SK-N-SH (cell line): ENCODE results near the gene PITPNM3. TPM values are rescaled to one million over a fixed set of nuclear protein-coding genes. Genes with fewer than 3 reads are reported as not detected.

Source experiments
- CTCF ChIA-PET: fragments of 300-600, 350-600 bp; formaldehyde crosslinking; extraction: SDS; loops from one replicate; lab custom pipeline; 2021; lab: Yijun Ruan, JAX
- POLR2A ChIA-PET: fragments of 350-600 bp; sonication (Branson Sonifier 250); formaldehyde crosslinking; extraction: SDS; loops from one replicate; lab custom pipeline; 2020; ENCODE audit warnings: antibody characterized with exemption, inconsistent platforms; lab: Yijun Ruan, JAX
- DNase-seq: peaks from one replicate; pipeline ENCODE4 v3.0.0; 2012
- H2AFZ ChIP-seq: fragments of 200-600 bp; sonication (generic); 2 replicates; pipeline ENCODE4 v1.8.1; 2016; ENCODE audit warnings: antibody characterized with exemption, mild to moderate bottlenecking, low read depth
- H3F3A ChIP-seq: fragments of 200-600 bp; sonication (generic); replicated peaks from 2 replicates; pipeline ENCODE3; 2016; ENCODE audit warnings: antibody characterized with exemption, mild to moderate bottlenecking; ENCODE audit not compliant: insufficient read depth
- H3K27ac ChIP-seq, 2 experiments: fragments of 200-500 bp in 1 of 2; fragments of 200-600 bp in 1 of 2; sonication (Bioruptor generic) in 1 of 2; sonication (generic), shearing (Covaris generic) in 1 of 2; 2 replicates each; pipeline versions ENCODE4 v1.5.1 to v1.6.1; 2014 to 2016; ENCODE audit warnings: low read depth in 2 of 2, inconsistent platforms in 1 of 2, low read length in 1 of 2, mild to moderate bottlenecking in 1 of 2, mixed read lengths in 1 of 2
- H3K27me3 ChIP-seq: fragments of 200-600 bp; sonication (generic), shearing (Covaris generic); 2 replicates; pipeline ENCODE4 v1.6.1; 2016; ENCODE audit warnings: mixed run types; ENCODE audit not compliant: insufficient read depth
- H3K36me3 ChIP-seq, 2 experiments: fragments of 200-500 bp in 1 of 2; fragments of 200-600 bp in 1 of 2; sonication (Bioruptor generic) in 1 of 2; sonication (generic) in 1 of 2; replicated peaks in 1 of 2; 2 replicates each; pipeline versions ENCODE3 to v1.5.1; 2014 to 2016; ENCODE audit warnings: low read length in 1 of 2, mild to moderate bottlenecking in 1 of 2; ENCODE audit not compliant: insufficient read depth in 2 of 2, control insufficient read depth in 1 of 2
- H3K4me1 ChIP-seq, 2 experiments: fragments of 200-500 bp in 1 of 2; fragments of 200-600 bp in 1 of 2; sonication (Bioruptor generic) in 1 of 2; sonication (generic), shearing (Covaris generic) in 1 of 2; 2 replicates each; pipeline versions ENCODE4 v1.5.1 to v1.6.1; 2014 to 2016; ENCODE audit warnings: low read depth in 1 of 2, low read length in 1 of 2, mixed run types in 1 of 2; ENCODE audit not compliant: insufficient read depth in 2 of 2, control insufficient read depth in 1 of 2
- H3K4me2 ChIP-seq: fragments of 200-600 bp; sonication (generic), shearing (Covaris generic); 2 replicates; pipeline ENCODE4 v1.6.1; 2017; ENCODE audit warnings: mixed run types
- H3K4me3 ChIP-seq, 2 experiments: fragments of 200-500 bp in 1 of 2; fragments of 200-600 bp in 1 of 2; sonication (Bioruptor generic) in 1 of 2; sonication (generic), shearing (Covaris generic) in 1 of 2; 2 replicates each; pipeline versions ENCODE4 v1.5.1 to v1.8.1; 2014 to 2016; ENCODE audit warnings: low read depth in 2 of 2, inconsistent platforms in 1 of 2, low read length in 1 of 2, mild to moderate bottlenecking in 1 of 2, mixed read lengths in 1 of 2, moderate library complexity in 1 of 2
- H3K79me2 ChIP-seq: fragments of 200-600 bp; sonication (generic); 2 replicates; pipeline ENCODE4 v1.8.1; 2017; ENCODE audit warnings: mild to moderate bottlenecking; ENCODE audit not compliant: insufficient read depth
- H3K9ac ChIP-seq: fragments of 200-600 bp; sonication (generic); 2 replicates; pipeline ENCODE4 v1.6.1; 2017; ENCODE audit warnings: mixed run types
- H3K9me2 ChIP-seq: fragments of 200-600 bp; sonication (generic); 2 replicates; pipeline ENCODE4 v1.6.1; 2017; ENCODE audit warnings: mixed run types
- H3K9me3 ChIP-seq: fragments of 200-600 bp; sonication (generic); 2 replicates; pipeline ENCODE4 v1.6.1; 2017; ENCODE audit warnings: mixed run types, mild to moderate bottlenecking, moderate library complexity
- H4K20me1 ChIP-seq: fragments of 200-600 bp; sonication (generic); 2 replicates; pipeline ENCODE4 v1.6.1; 2017; ENCODE audit warnings: mild to moderate bottlenecking, mixed run types; ENCODE audit not compliant: insufficient read depth
- CHD2 ChIP-seq: fragments of 150-350 bp; IDR thresholded peaks from 2 replicates; pipeline ENCODE4 v1.6.1; 2018; ENCODE audit warnings: low read length; ENCODE audit not compliant: partially characterized antibody
- ELF1 ChIP-seq: IDR thresholded peaks from 2 replicates; pipeline ENCODE4 v1.4.0; 2012
- NFIC ChIP-seq: IDR thresholded peaks from 2 replicates; pipeline ENCODE4 v1.4.0; 2012; ENCODE audit warnings: borderline replicate concordance
- POLR2AphosphoS5 ChIP-seq: IDR thresholded peaks from 2 replicates; pipeline ENCODE4 v1.6.1; 2012; ENCODE audit warnings: low read depth, low read length
- TAF1 ChIP-seq: IDR thresholded peaks from 2 replicates; pipeline ENCODE4 v1.6.1; 2012; ENCODE audit warnings: low read depth, mild to moderate bottlenecking, low read length, moderate library complexity, borderline replicate concordance
- YY1 ChIP-seq: IDR thresholded peaks from 2 replicates; pipeline ENCODE4 v1.4.0; 2012; ENCODE audit warnings: low read depth, mild to moderate bottlenecking
- WGBS: methylation state at CpG from one replicate; pipeline ENCODE4 v1.1.6; 2017; ENCODE audit warnings: low lambda C conversion rate; 5-methylcytosine and 5-hydroxymethylcytosine counted together
- polyA plus RNA-seq, 3 experiments: library from polyadenylated mRNA; depleted of rRNA; stranded (reverse); fragments of >200 nt; gene quantifications; 2 replicates each; pipeline ENCODE4 v1.2.3, GENCODE V29; 2012
- TF ChIP-seq, protein P1 (sequence below): IDR thresholded peaks from 2 replicates; pipeline ENCODE4 v1.4.0; 2012; ENCODE audit warnings: low read depth
- TF ChIP-seq, protein P2 (sequence below): IDR thresholded peaks from 2 replicates; pipeline ENCODE4 v1.6.1; 2012; ENCODE audit warnings: mild to moderate bottlenecking, low read depth, low read length, moderate library complexity

The PITPNM3 gene
- polyA plus RNA-seq, 1 of the 3 experiments (the other 2 are of a cell fraction) = 0.82 TPM

DNA sequence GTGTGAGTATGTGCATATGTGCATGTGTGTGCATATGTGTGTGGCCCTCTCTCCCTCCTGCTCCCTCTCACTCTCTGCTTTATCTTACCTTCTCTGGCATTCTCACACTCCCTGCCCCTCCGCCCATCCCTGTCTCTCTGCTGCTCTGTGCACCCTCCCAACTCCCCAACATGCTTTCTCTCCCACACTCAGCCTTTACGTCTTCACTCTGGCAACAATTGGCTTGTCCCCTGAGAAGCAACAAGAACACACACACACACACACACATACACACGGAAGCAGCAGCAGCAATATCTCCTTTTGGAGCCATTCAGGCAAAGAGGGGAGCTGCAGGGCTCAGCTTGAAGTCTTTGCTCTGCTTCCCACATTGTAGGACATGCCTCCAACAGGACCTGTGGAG lies 27.8 kb downstream of the PITPNM3 start (continued):
- TF ChIP-seq, protein P1, sequence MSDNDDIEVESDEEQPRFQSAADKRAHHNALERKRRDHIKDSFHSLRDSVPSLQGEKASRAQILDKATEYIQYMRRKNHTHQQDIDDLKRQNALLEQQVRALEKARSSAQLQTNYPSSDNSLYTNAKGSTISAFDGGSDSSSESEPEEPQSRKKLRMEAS = no peak
- no peak for TF ChIP-seq CHD2
- no peak for TF ChIP-seq NFIC
- no peak for TF ChIP-seq ELF1

DNA sequence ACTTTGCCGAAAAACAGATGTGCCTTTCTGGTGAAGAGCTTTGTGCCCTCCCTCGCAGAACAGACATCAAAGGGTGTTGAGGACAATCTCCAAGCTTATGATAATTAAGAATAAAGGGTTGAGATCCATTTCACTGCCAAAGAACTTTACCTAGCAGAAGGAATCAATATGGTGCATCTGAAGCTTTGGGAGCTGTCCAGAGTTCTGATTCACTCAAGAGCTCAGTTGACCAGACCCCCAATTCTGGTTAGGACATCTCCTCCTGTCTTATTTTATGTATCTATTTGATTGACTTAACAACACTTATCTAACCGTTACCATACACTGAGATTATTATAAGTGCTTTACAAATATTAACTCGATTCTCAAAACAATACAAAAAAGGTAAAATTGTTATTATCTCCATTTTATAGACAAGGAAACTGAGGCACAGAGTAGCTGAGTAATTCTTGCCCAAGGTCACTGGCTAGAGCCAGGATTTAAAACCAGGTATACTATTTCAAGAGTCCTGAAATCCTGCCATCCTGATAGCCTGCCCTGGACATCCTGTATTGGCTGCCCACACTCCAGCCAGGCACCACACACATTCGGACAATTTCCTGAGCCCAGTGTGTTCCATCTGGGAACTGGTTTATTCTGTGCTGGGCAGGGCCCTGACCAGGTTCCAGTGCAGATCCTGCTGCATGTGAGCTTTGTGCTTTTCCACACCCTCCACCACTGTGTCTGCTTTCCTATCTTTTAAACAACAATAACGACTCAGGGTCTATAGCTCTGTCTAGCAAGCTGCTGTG lies 29.8 kb downstream of the PITPNM3 start:
- no peak for DNase-seq
- CTCF ChIA-PET = interaction anchor here (1.0 to 1.8 kb wide), 3 partner anchors 9 to 53 kb away, joined by 3 to 4 read pairs (median 3); no protein-coding TSS in a partner anchor
- H3K4me1 ChIP-seq = no peaks in the 10 kb centered on the region
- no peaks in the 10 kb centered on the region for H3K27me3 ChIP-seq
- H3K9me2 ChIP-seq = no peaks in the 10 kb centered on the region
- no peak overlapping the region for H2AFZ ChIP-seq
- TF ChIP-seq TAF1 = no peak
- TF ChIP-seq POLR2AphosphoS5 = no peak
- TF ChIP-seq, protein P2, sequence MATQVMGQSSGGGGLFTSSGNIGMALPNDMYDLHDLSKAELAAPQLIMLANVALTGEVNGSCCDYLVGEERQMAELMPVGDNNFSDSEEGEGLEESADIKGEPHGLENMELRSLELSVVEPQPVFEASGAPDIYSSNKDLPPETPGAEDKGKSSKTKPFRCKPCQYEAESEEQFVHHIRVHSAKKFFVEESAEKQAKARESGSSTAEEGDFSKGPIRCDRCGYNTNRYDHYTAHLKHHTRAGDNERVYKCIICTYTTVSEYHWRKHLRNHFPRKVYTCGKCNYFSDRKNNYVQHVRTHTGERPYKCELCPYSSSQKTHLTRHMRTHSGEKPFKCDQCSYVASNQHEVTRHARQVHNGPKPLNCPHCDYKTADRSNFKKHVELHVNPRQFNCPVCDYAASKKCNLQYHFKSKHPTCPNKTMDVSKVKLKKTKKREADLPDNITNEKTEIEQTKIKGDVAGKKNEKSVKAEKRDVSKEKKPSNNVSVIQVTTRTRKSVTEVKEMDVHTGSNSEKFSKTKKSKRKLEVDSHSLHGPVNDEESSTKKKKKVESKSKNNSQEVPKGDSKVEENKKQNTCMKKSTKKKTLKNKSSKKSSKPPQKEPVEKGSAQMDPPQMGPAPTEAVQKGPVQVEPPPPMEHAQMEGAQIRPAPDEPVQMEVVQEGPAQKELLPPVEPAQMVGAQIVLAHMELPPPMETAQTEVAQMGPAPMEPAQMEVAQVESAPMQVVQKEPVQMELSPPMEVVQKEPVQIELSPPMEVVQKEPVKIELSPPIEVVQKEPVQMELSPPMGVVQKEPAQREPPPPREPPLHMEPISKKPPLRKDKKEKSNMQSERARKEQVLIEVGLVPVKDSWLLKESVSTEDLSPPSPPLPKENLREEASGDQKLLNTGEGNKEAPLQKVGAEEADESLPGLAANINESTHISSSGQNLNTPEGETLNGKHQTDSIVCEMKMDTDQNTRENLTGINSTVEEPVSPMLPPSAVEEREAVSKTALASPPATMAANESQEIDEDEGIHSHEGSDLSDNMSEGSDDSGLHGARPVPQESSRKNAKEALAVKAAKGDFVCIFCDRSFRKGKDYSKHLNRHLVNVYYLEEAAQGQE = peak; percentile 93
- H3K79me2 ChIP-seq = no peaks in the 10 kb centered on the region
- H3K9ac ChIP-seq = no peak overlapping the region
- H3K4me3 ChIP-seq = no peak overlapping the region
- H4K20me1 ChIP-seq = no peaks in the 10 kb centered on the region
- H3K27ac ChIP-seq = no peak overlapping the region
- no peaks in the 10 kb centered on the region for H3F3A ChIP-seq
- POLR2A ChIA-PET = no interaction called here
- no peak overlapping the region for H3K4me2 ChIP-seq
- 59% methylated on average over 6 of the region's 6 CpGs for whole genome bisulfite sequencing
- H3K9me3 ChIP-seq = no peaks in the 10 kb centered on the region
- H3K36me3 ChIP-seq = no peaks in the 10 kb centered on the region

GRCh38 chr17:6525731-6526130 lies 30.6 kb downstream of the PITPNM3 start:
- POLR2A ChIA-PET = no interaction called here
- WGBS = 47% methylated on average over 2 of the region's 2 CpGs
- Histone ChIP-seq H3K79me2 (no peaks in the 10 kb centered on the region), H3K4me1 (no peaks in the 10 kb centered on the region), H3K9ac (no peak overlapping the region), H3F3A (no peaks in the 10 kb centered on the region), H3K27me3 (no peaks in the 10 kb centered on the region), H3K9me2 (no peaks in the 10 kb centered on the region), H3K9me3 (no peaks in the 10 kb centered on the region), H3K36me3 (no peaks in the 10 kb centered on the region), H4K20me1 (no peaks in the 10 kb centered on the region), H3K4me2 (no peak overlapping the region), H3K27ac (no peak overlapping the region), H3K4me3 (no peak overlapping the region)
- TF ChIP-seq YY1 (no peak), TAF1 (no peak)
- TF ChIP-seq, all 33 proteins: peak for 0
- DNase-seq = no peak
- no peak overlapping the region for H2AFZ ChIP-seq
- CTCF ChIA-PET = interaction anchor here (1.0 to 1.6 kb wide), 2 partner anchors 42 to 53 kb away, joined by 3 read pairs; no protein-coding TSS in a partner anchor
